ENCODE measurements around the gene SRSF7. TPM values are rescaled to one million over a fixed set of nuclear protein-coding genes. Genes with fewer than 3 reads are reported as not detected.
A peak's percentile ranks its signal among the peaks of the same experiment; 100 is the strongest.
"Not testable (repeated sequence)": the region's sequence is repeated elsewhere in the genome, so short reads cannot be mapped to it uniquely, and the experiment has no call there.

The SRSF7 gene
- total RNA-seq, 6 experiments from 2014 or later, result 120 to 153 (median 147) TPM

DNA sequence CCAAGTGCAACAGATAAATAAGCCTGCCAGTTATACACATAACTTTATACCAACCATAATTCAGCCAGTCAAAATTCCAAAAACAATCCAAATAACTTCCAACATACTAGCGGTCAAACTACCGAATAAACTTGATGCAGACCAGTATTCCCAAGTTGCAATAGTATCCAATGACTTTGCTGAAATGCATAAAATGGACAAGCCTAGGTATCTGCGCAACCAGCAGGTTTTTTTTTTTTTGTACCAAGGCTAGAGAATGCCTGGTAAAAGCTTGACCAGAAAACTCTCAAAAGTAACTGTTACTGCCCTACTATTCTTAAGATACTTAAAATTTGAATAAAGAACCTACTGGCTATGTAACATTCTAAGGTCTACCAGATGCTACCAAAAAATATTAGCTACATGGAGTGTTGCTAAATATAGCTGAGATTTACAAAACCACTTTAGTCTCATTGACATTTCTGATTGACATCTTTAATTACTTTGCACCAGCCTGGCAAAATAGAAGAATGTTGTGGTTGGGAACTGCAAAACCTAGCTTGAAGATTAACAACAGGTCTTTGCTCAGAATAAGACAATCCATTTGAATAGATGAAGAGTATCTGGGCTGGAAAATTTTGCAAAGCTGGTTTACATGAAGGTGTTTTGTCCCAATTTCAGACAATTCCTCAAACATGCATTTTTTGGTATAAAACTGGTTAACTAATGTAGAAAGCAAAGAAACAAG lies 7.3 kb downstream of the SRSF7 start:
- no peak for DNase-seq
- H3K9me3 Mint-ChIP-seq, result no peaks in the 10 kb centered on the region
- no peak overlapping the region for H3K4me3 Mint-ChIP-seq
- peaks cover 59% of the 10 kb centered on the region for H3K36me3 Mint-ChIP-seq (ENCODE audit: low read depth)
- TF ChIP-seq, protein P1, sequence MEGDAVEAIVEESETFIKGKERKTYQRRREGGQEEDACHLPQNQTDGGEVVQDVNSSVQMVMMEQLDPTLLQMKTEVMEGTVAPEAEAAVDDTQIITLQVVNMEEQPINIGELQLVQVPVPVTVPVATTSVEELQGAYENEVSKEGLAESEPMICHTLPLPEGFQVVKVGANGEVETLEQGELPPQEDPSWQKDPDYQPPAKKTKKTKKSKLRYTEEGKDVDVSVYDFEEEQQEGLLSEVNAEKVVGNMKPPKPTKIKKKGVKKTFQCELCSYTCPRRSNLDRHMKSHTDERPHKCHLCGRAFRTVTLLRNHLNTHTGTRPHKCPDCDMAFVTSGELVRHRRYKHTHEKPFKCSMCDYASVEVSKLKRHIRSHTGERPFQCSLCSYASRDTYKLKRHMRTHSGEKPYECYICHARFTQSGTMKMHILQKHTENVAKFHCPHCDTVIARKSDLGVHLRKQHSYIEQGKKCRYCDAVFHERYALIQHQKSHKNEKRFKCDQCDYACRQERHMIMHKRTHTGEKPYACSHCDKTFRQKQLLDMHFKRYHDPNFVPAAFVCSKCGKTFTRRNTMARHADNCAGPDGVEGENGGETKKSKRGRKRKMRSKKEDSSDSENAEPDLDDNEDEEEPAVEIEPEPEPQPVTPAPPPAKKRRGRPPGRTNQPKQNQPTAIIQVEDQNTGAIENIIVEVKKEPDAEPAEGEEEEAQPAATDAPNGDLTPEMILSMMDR (IDR thresholded peaks at IDR 0.05), result no peak
- no peaks in the 10 kb centered on the region for H3K27me3 Mint-ChIP-seq (ENCODE audit: insufficient read depth)
- peaks cover 49% of the 10 kb centered on the region for H3K4me1 Mint-ChIP-seq (ENCODE audit: low read depth)
- H3K27ac Mint-ChIP-seq, result peak overlapping the region; percentile 58

DNA sequence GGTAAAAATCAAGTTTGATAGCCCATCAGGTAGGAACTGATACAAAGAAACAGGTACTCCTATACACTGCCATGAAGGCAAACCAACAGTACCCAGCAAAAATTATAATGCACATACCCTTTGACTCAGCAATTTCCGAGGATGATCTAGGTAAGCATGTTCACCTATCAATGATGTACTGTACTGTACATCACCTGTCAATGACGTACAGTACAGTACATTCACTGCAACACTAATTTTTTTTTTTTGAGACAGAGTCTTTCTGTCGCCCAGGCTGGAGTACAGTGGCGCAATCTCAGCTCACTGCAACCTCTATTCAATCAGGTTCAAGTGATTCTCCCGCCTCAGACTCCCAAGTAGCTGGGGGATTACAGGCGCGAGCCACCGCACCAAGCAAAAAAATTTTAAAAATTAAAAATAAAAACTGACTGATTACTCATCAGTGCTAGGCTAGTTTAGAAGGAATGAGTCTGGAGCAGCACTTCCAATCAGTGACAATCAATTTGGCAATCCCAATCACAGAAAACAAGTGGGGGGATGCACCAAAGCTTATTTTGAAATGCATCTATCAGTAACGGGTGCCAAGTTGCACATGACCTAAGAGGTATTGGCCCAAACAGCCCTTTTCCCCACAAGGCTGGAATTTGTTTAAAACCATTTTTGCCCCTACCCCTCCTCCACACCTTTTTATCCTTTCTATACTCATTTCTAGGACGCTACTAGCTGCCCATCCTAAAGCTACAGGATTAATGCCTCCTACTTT lies 8.2 kb downstream of the SRSF7 start:
- Mint-ChIP-seq H3K27me3 (ENCODE audit: insufficient read depth) (no peaks in the 10 kb centered on the region), H3K27ac (peak overlapping the region; percentile 58), H3K4me3 (no peak overlapping the region), H3K4me1 (ENCODE audit: low read depth) (peaks cover 40% of the 10 kb centered on the region), H3K36me3 (ENCODE audit: low read depth) (peaks cover 57% of the 10 kb centered on the region), H3K9me3 (no peaks in the 10 kb centered on the region)
- DNase-seq, result no peak
- TF ChIP-seq, protein P1 (IDR thresholded peaks at IDR 0.05), result no peak

DNA sequence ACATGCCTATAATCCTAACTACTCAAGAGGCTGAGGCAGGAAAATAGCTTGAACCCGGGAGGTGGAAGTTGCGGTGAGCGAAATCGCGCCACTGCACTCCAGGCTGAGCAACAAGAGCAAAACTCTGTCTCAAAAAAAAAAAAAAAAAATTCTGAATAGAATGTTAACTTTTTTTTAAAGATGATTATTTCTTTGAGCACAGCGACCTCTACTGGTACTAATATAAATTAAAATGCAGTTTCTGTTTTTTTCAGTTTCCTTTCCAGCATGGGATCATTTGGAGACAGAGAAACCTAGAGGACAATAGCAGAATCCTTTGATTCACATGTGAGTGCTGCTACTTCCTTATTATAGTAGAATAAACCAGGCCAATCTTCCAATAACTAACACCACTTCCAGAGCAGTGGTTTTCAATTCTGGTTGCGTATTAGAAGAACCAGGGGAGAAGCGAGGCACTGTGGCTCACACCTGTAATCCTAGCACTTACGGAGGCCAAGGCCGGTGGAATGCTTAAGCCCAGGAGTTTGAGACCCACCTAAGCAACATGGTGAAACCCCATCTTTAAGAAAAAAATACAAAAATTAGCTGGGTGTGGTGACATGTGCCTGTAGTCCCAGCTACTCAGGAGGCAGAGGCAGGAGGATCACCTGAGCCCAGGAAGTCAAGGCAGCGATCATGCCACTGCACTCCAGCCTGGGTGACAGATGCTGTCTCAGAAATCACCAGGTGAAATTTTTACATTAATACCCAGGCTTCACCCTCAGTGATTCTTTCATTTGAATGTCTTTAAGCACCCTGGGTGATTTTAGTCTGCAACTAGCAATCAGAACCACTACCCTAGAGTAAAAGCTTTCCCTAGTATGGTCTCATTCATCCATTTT lies 10.1 kb downstream of the SRSF7 start:
- no peaks in the 10 kb centered on the region for H3K9me3 Mint-ChIP-seq
- no peaks in the 10 kb centered on the region; the same call in 1 of the 2 replicates for H3K27me3 Mint-ChIP-seq (ENCODE audit: insufficient read depth)
- H3K36me3 Mint-ChIP-seq (ENCODE audit: low read depth), result peaks cover 42% of the 10 kb centered on the region
- peak overlapping the region; percentile 59; the same call in 1 of the 2 replicates for H3K27ac Mint-ChIP-seq
- H3K4me3 Mint-ChIP-seq, result no peak overlapping the region
- TF ChIP-seq, protein P1 (IDR thresholded peaks at IDR 0.05), result peak; percentile 92
- H3K4me1 Mint-ChIP-seq (ENCODE audit: low read depth), result peaks cover 21% of the 10 kb centered on the region
- DNase-seq, result peak; percentile 55

DNA sequence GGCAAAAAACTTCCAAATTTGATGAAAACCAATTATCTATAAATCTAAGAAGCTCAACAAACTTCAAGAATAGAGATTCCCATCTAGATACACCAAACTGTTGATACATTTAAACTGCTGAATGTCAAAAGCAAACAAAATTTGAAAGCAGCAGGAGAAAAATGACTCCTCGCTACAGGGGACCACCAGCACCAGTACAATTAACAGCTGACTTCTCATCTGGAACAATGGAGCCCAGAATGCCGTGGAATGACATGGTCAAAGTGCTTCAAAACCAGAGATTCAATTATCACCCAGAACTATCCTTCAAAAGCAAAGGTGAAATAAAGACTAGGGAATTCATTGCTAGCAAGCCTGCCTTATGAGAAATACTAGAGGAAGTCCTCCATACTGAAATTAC lies 11.6 kb downstream of the SRSF7 start:
- H3K27me3 Mint-ChIP-seq (ENCODE audit: insufficient read depth), result no peaks in the 10 kb centered on the region; the same call in 1 of the 2 replicates
- peaks cover 12% of the 10 kb centered on the region for H3K4me1 Mint-ChIP-seq (ENCODE audit: low read depth)
- no peaks in the 10 kb centered on the region for H3K9me3 Mint-ChIP-seq
- peaks cover 30% of the 10 kb centered on the region for H3K36me3 Mint-ChIP-seq (ENCODE audit: low read depth)
- DNase-seq, result no peak
- no peak overlapping the region for H3K4me3 Mint-ChIP-seq
- peak overlapping the region; percentile 43; the same call in 1 of the 2 replicates for H3K27ac Mint-ChIP-seq
- TF ChIP-seq, protein P1 (IDR thresholded peaks at IDR 0.05), result no peak

GRCh38 chr2:38737925-38738324 lies 13.2 kb downstream of the SRSF7 start:
- no peaks in the 10 kb centered on the region for H3K9me3 Mint-ChIP-seq
- TF ChIP-seq, protein P1 (IDR thresholded peaks at IDR 0.05), result no peak
- DNase-seq, result no peak
- peaks cover 1% of the 10 kb centered on the region for H3K27me3 Mint-ChIP-seq (ENCODE audit: insufficient read depth)
- H3K36me3 Mint-ChIP-seq (ENCODE audit: low read depth), result peaks cover 18% of the 10 kb centered on the region
- H3K4me1 Mint-ChIP-seq (ENCODE audit: low read depth), result no peaks in the 10 kb centered on the region
- no peak overlapping the region for H3K4me3 Mint-ChIP-seq
- no peak overlapping the region; the same call in 1 of the 2 replicates for H3K27ac Mint-ChIP-seq

DNA sequence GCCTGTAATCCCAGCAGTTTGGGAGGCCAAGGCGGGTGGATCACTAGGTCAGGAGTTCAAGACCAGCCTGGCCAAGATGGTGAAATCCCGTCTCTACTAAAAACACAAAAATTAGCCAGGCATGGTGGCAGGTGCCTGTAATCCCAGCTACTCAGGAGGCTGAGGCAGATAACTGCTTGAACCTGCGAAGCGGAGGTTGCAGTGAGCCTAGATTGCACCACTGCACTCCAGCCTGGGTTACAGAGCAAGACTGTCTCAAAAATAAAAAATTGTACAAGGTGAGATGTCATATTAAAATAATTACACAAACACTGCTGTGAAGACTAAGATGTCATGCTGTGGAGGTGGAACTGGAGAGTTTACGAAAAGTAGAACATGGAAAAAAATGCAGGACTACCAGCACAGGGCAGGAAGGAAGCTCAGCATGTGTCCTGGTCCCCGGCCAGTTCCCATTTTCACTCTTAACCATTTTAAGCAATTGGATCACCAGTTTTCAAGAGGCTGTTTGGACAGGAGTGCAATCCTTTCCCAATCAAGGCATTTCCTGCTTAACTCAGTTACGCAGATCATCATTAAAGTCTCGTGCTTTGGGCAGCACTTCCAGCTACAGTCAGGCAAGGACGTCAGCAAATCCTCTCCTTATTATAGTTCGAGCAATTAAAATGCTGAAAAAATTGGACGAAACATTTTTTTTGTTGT lies 14.0 kb downstream of the SRSF7 start:
- H3K36me3 Mint-ChIP-seq (ENCODE audit: low read depth), result peaks cover 18% of the 10 kb centered on the region
- not testable (repeated sequence) for H3K27me3 Mint-ChIP-seq (ENCODE audit: insufficient read depth); H3K9me3 Mint-ChIP-seq; H3K27ac Mint-ChIP-seq; DNase-seq; H3K4me1 Mint-ChIP-seq (ENCODE audit: low read depth); H3K4me3 Mint-ChIP-seq

Measured in HFFc6 (cell line).